Spleen (tissue), 7 donors: ENCODE measurements around the gene CFAP90.

ENCODE experiments used
- CTCF ChIP-seq, 11 experiments: fragments of 200-600 bp in 7 of 11; fragments of 450-650 bp in 4 of 11; sonication (generic) in 4 of 11; IDR thresholded peaks in 8 of 11; conservative IDR thresholded peaks in 3 of 11; 1 replicate in 7 of 11; 2 replicates in 4 of 11; pipeline versions ENCODE4 v1.4.0 to v1.8.0; 2016 to 2021; ENCODE audit warnings: antibody characterized with exemption in 11 of 11, inconsistent platforms in 4 of 11, mild to moderate bottlenecking in 1 of 11
- POLR2A ChIP-seq, 3 donors: fragments of 450-650 bp; IDR thresholded peaks; one replicate each; pipeline ENCODE4 v1.5.1; 2017; ENCODE audit warnings: antibody characterized with exemption in 3 of 3, mild to moderate bottlenecking in 1 of 3
- POLR2AphosphoS5 ChIP-seq, 3 donors: sonication (generic); formaldehyde crosslinking; IDR thresholded peaks; one replicate each; pipeline ENCODE4 v1.5.1; 2017; ENCODE audit warnings: antibody characterized with exemption in 3 of 3
- donor health status: DM: no; HTN: no; CAD: no; lungs with moderate emphysema.
- donor health status: DM: no; HTN: no; CAD: no.
- donor health status: DM: no; HTN: no; CAD: no.

- TF ChIP-seq CTCF (IDR thresholded peaks at IDR 0.05 in 8 of 11, conservative IDR thresholded peaks at IDR 0.05 in 3 of 11) (no peak), POLR2AphosphoS5 (IDR thresholded peaks at IDR 0.05) (no peak), POLR2A (IDR thresholded peaks at IDR 0.05) (no peak)
Observed at GRCh38 chr5:7881091-7881490, 30.2 kb upstream of the CFAP90 start.
